ENCODE data around the gene FPGS.

The FPGS gene

GRCh38 chr9:127862075-127863011 is 59.7 kb downstream of the FPGS start:
- peak; percentile 91 to 96 (median 95) for DNase-seq

- DNase-seq = peak; percentile 74 to 86 (median 80)
Measured at GRCh38 chr9:127863191-127863621, 60.5 kb downstream of the FPGS start.

All from suppressor macrophage (primary cell).